ENCODE measurements around the gene EIF4G3. TPM values are rescaled to one million over a fixed set of nuclear protein-coding genes. Genes with fewer than 3 reads are reported as not detected.

The EIF4G3 gene
- total RNA-seq, 1 experiment from 2014 or later: 86.8 TPM

DNA sequence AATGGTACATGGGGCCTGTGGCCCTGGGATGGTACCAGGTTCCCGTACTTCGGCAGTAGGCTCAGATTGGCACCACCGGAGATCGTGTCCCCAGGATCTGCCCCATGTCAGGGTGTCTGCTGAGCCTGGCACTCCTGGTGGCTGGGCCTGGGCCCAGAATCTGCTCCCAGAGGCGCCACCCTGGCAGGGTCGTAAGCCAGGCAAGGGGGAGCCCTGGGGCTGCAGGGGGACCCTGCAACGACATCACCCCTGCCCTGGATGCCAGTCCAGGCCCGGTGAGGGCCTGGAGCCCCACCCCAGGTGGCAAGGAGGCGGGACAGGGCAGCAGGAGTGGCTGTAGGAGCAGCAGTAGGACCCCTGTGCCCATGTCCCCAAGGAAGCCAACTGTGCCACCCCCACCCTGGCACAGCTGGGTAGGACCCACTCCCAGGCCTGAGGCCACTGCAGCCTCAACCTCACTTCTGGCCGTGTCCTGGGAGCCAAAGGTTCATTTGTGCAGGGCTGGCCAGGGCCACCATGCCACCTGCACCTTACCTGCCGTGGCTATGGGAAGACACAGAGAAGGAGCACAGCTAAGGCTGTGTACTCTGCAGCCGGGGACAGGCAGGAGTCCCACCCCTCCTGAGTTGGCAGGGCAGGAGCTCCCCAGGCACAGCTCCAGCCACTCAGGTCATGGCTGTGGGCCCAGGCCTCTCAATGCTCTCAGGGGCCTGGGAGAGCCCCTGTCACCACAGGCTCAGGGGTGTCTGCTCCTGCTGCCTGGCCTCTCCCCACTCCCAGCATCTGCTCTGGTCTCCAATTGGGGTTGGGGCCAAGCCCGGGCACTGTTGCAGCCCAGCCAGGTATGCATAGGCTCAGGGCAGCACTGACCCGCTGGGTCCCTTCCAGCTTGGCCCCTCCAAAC lies 141.7 kb downstream of the EIF4G3 start:
- no peak overlapping the region for H3K4me3 ChIP-seq (ENCODE audit: low read depth, low read length, poor library complexity, severe bottlenecking)
- TF ChIP-seq, protein P1, sequence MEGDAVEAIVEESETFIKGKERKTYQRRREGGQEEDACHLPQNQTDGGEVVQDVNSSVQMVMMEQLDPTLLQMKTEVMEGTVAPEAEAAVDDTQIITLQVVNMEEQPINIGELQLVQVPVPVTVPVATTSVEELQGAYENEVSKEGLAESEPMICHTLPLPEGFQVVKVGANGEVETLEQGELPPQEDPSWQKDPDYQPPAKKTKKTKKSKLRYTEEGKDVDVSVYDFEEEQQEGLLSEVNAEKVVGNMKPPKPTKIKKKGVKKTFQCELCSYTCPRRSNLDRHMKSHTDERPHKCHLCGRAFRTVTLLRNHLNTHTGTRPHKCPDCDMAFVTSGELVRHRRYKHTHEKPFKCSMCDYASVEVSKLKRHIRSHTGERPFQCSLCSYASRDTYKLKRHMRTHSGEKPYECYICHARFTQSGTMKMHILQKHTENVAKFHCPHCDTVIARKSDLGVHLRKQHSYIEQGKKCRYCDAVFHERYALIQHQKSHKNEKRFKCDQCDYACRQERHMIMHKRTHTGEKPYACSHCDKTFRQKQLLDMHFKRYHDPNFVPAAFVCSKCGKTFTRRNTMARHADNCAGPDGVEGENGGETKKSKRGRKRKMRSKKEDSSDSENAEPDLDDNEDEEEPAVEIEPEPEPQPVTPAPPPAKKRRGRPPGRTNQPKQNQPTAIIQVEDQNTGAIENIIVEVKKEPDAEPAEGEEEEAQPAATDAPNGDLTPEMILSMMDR (conservative IDR thresholded peaks at IDR 0.05; ENCODE audit: low read depth, low read length): no peak
- no peak for TF ChIP-seq EZH2 (IDR thresholded peaks at IDR 0.05; ENCODE audit: borderline replicate concordance, low read depth, low read length, poor library complexity, severe bottlenecking)
- H3K9me3 ChIP-seq (ENCODE audit: low read depth, low read length, poor library complexity, severe bottlenecking): no peaks in the 10 kb centered on the region
- H3K36me3 ChIP-seq (ENCODE audit: insufficient read depth, low read length, poor library complexity, severe bottlenecking): no peaks in the 10 kb centered on the region
- BruUV-seq (replicated peaks): no TSS peak
- ChIA-PET CTCF (no interaction called here), POLR2A (ENCODE audit: low non-redundant PET) (no interaction called here)
- no peaks in the 10 kb centered on the region for H3K27me3 ChIP-seq (replicated peaks; ENCODE audit: insufficient read depth, low read depth, low read length, poor library complexity)
- no peaks in the 10 kb centered on the region for H3K4me1 ChIP-seq (ENCODE audit: insufficient read depth, low read length, poor library complexity, severe bottlenecking)
- no peak for DNase-seq (ENCODE audit: low spot score)
- H3K27ac ChIP-seq (ENCODE audit: low read depth, low read length, poor library complexity, severe bottlenecking): no peak overlapping the region
- intact Hi-C loops (cut with micrococcal nuclease; ENCODE audit: unreplicated experiment): no loop called here

DNA sequence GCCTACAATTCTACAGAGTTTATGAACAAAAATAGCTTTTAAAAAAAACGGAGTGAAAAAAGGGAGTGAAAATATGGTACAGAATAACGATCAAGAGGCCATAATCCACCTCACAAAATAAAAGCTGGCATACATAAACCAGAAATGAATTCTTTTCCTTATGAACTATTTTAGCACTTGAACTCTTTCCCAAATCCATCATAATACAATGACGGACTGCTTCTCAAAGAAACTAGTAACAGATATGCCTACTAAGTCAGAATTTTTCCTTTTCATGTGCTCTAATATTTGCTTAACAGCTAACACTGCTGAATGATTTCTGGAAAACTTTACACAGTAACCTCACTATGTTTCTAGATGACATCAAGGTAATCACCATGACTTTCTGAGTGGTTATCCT lies 144.0 kb downstream of the EIF4G3 start:
- TF ChIP-seq, protein P1 (conservative IDR thresholded peaks at IDR 0.05; ENCODE audit: low read depth, low read length): no peak
- TF ChIP-seq EZH2 (IDR thresholded peaks at IDR 0.05; ENCODE audit: borderline replicate concordance, low read depth, low read length, poor library complexity, severe bottlenecking): no peak
- Histone ChIP-seq H3K36me3 (ENCODE audit: insufficient read depth, low read length, poor library complexity, severe bottlenecking) (no peaks in the 10 kb centered on the region), H3K27ac (ENCODE audit: low read depth, low read length, poor library complexity, severe bottlenecking) (no peak overlapping the region), H3K9me3 (ENCODE audit: low read depth, low read length, poor library complexity, severe bottlenecking) (no peaks in the 10 kb centered on the region), H3K27me3 (replicated peaks; ENCODE audit: insufficient read depth, low read depth, low read length, poor library complexity) (no peaks in the 10 kb centered on the region), H3K4me3 (ENCODE audit: low read depth, low read length, poor library complexity, severe bottlenecking) (no peak overlapping the region), H3K4me1 (ENCODE audit: insufficient read depth, low read length, poor library complexity, severe bottlenecking) (no peaks in the 10 kb centered on the region)
- CTCF ChIA-PET: no interaction called here
- intact Hi-C loops (cut with micrococcal nuclease; ENCODE audit: unreplicated experiment): no loop called here
- BruUV-seq (replicated peaks): no TSS peak
- POLR2A ChIA-PET (ENCODE audit: low non-redundant PET): no interaction called here
- no peak for DNase-seq (ENCODE audit: low spot score)

DNA sequence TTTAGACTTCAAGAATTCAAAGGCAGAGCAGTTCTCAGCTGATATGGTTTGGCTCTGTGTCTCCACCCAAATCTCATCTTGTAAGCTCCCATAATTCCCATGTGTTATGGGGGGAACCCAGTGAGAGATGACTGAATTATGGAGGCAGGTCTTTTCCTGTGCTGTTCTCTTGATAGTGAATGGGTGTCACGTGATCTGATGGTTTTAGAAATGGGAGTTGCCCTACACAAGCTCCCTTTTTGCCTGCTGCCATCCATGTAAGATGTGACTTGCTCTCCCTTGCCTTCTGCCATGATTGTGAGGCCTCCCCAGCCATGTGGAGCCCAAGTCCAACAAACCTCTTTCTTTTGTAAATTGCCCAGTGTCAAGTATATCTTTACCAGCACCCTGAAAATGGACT lies 146.5 kb downstream of the EIF4G3 start:
- CTCF ChIA-PET: no interaction called here
- no peak for DNase-seq (ENCODE audit: low spot score)
- Histone ChIP-seq H3K27me3 (replicated peaks; ENCODE audit: insufficient read depth, low read depth, low read length, poor library complexity) (no peaks in the 10 kb centered on the region), H3K27ac (ENCODE audit: low read depth, low read length, poor library complexity, severe bottlenecking) (no peak overlapping the region), H3K4me3 (ENCODE audit: low read depth, low read length, poor library complexity, severe bottlenecking) (no peak overlapping the region), H3K9me3 (ENCODE audit: low read depth, low read length, poor library complexity, severe bottlenecking) (no peaks in the 10 kb centered on the region), H3K4me1 (ENCODE audit: insufficient read depth, low read length, poor library complexity, severe bottlenecking) (peaks cover 3% of the 10 kb centered on the region), H3K36me3 (ENCODE audit: insufficient read depth, low read length, poor library complexity, severe bottlenecking) (no peaks in the 10 kb centered on the region)
- POLR2A ChIA-PET (ENCODE audit: low non-redundant PET): interaction anchor here (0.6 kb wide), 1 partner anchor 76 kb away, joined by 5 read pairs; no protein-coding TSS in a partner anchor
- no TSS peak for BruUV-seq (replicated peaks)
- no peak for TF ChIP-seq EZH2 (IDR thresholded peaks at IDR 0.05; ENCODE audit: borderline replicate concordance, low read depth, low read length, poor library complexity, severe bottlenecking)
- TF ChIP-seq, protein P1 (conservative IDR thresholded peaks at IDR 0.05; ENCODE audit: low read depth, low read length): no peak
- intact Hi-C loops (cut with micrococcal nuclease; ENCODE audit: unreplicated experiment): no loop called here

Data from A673 (cell line).